HG03442 (cell line): ENCODE results near the gene HTR3E.
"Not testable (repeated sequence)": the region's sequence is repeated elsewhere in the genome, so short reads cannot be mapped to it uniquely, and the experiment has no call there.

Experiments
- ATAC-seq: cut with Tn5 transposase; IDR thresholded peaks from one replicate; pipeline ENCODE4 v1.9.1; 2021; ENCODE audit warnings: mild to moderate bottlenecking, moderate library complexity; ENCODE audit not compliant: unreplicated experiment

HTR3E gene

GRCh38 chr3:184099806-184100686, 3.2 kb downstream of the HTR3E start:
- no peak for ATAC-seq

- no peak for ATAC-seq
Observed at GRCh38 chr3:184110316-184110725, 13.5 kb downstream of the HTR3E start.

GRCh38 chr3:184116017-184116416, 19.2 kb downstream of the HTR3E start:
- ATAC-seq = no peak

- ATAC-seq = no peak
Observed at GRCh38 chr3:184117636-184118035, 20.8 kb downstream of the HTR3E start.

- ATAC-seq = not testable (repeated sequence)
Observed at GRCh38 chr3:184121031-184121430, 24.2 kb downstream of the HTR3E start.

GRCh38 chr3:184126006-184126405, 29.1 kb downstream of the HTR3E start:
- ATAC-seq = no peak

- no peak for ATAC-seq
Observed at GRCh38 chr3:184129012-184129411, 32.1 kb downstream of the HTR3E start.

- no peak for ATAC-seq
Observed at GRCh38 chr3:184132945-184133344, 36.1 kb downstream of the HTR3E start.

- no peak for ATAC-seq
Observed at GRCh38 chr3:184133840-184134745, 37.2 kb downstream of the HTR3E start.

GRCh38 chr3:184134746-184135148, 37.9 kb downstream of the HTR3E start:
- ATAC-seq = no peak

GRCh38 chr3:184135149-184135910, 38.5 kb downstream of the HTR3E start, which contains the start of gene EIF2B5:
EIF2B5 (plus strand) TSS chr3:184135358; CDS start chr3:184135386, 28 bp downstream.
- peak; percentile 88 for ATAC-seq

GRCh38 chr3:184135911-184136260, 39.0 kb downstream of the HTR3E start:
- peak; percentile 3 for ATAC-seq

GRCh38 chr3:184140436-184140835, 43.6 kb downstream of the HTR3E start:
- no peak for ATAC-seq

GRCh38 chr3:184142199-184142598, 45.3 kb downstream of the HTR3E start:
- ATAC-seq = no peak

- ATAC-seq = peak; percentile 41
Observed at GRCh38 chr3:184143327-184143726, 46.5 kb downstream of the HTR3E start.

GRCh38 chr3:184144505-184144904, 47.6 kb downstream of the HTR3E start:
- ATAC-seq = no peak

GRCh38 chr3:184145111-184145524, 48.3 kb downstream of the HTR3E start:
- ATAC-seq = no peak

- no peak for ATAC-seq
Observed at GRCh38 chr3:184145751-184146270, 48.9 kb downstream of the HTR3E start.

- no peak for ATAC-seq
Observed at GRCh38 chr3:184148076-184148475, 51.2 kb downstream of the HTR3E start.

GRCh38 chr3:184149123-184149522, 52.3 kb downstream of the HTR3E start:
- no peak for ATAC-seq

- ATAC-seq = not testable (repeated sequence)
Observed at GRCh38 chr3:184149770-184150169, 52.9 kb downstream of the HTR3E start.
